Measurements from ENCODE around the gene CLPX. TPM values are rescaled to one million over a fixed set of nuclear protein-coding genes. Genes with fewer than 3 reads are reported as not detected.

CLPX gene
- total RNA-seq, 2 experiments from 2014 or later, result 76.7 to 77.4 TPM

- no peaks in the 10 kb centered on the region for H3K4me1 Mint-ChIP-seq (ENCODE audit: low read depth)
- H3K27me3 Mint-ChIP-seq, result no peaks in the 10 kb centered on the region
- H3K4me3 Mint-ChIP-seq, result no peak overlapping the region
- POLR2A ChIA-PET, result no interaction called here
- no peak for DNase-seq
- no peak for ATAC-seq
- CTCF ChIA-PET, result interaction anchor here (1.1 to 3.1 kb wide), 3 partner anchors 13 to 65 kb away, joined by 3 to 17 read pairs (median 4); no protein-coding TSS in a partner anchor
- TF ChIP-seq CTCF (IDR thresholded peaks at IDR 0.05), result no peak
- intact Hi-C loops (cut with micrococcal nuclease), result no loop called here
- H3K36me3 Mint-ChIP-seq (ENCODE audit: low read depth), result peaks cover 17% of the 10 kb centered on the region
- no peaks in the 10 kb centered on the region for H3K9me3 Mint-ChIP-seq
- H3K27ac Mint-ChIP-seq, result no peak overlapping the region
Measured at GRCh38 chr15:65099336-65099735, 85.8 kb downstream of the CLPX start.

Other genes starting within 250 kb of the CLPX start
- gene SPG21, start 195.4 kb downstream of the CLPX start, total RNA-seq, result 10 to 100 TPM; 72.3 to 73.0 TPM
- gene MTFMT, start 155.7 kb downstream of the CLPX start, total RNA-seq, result 10 to 100 TPM; 19.7 to 21.0 TPM
- not detected for gene SLC51B, start 140.0 kb downstream of the CLPX start, total RNA-seq
- gene RASL12, start 117.4 kb downstream of the CLPX start, total RNA-seq, result not detected
- not detected for gene KBTBD13, start 108.6 kb downstream of the CLPX start, total RNA-seq
- gene UBAP1L, start 70.1 kb downstream of the CLPX start, total RNA-seq, result 1 to 10 TPM; 2.9 to 3.3 TPM
- gene PDCD7, start 51.5 kb downstream of the CLPX start, total RNA-seq, result 10 to 100 TPM; 33.8 to 35.1 TPM
- not detected for gene CILP, start 26.1 kb upstream of the CLPX start, total RNA-seq
- gene PARP16, start 101.5 kb upstream of the CLPX start, total RNA-seq, result 10 to 100 TPM; 17.9 to 20.5 TPM
- gene RNU5A-1, start 110.7 kb upstream of the CLPX start, total RNA-seq, result not detected
- gene RNU5B-1, start 119.3 kb upstream of the CLPX start, total RNA-seq, result not detected
- gene IGDCC3, start 192.7 kb upstream of the CLPX start, total RNA-seq, result not detected
- under 1 TPM; 0.20 to 0.31 TPM for gene IGDCC4, start 237.6 kb upstream of the CLPX start, total RNA-seq

Data from activated CD8-positive, alpha-beta T cell treated with anti-CD3 and anti-CD28 coated beads for 36 hours (primary cell).